HG03354 (cell line): ENCODE results near the gene EFNA3.

ENCODE experiments used
- ATAC-seq: cut with Tn5 transposase; IDR thresholded peaks from one replicate; pipeline ENCODE4 v1.9.1; 2021; ENCODE audit warnings: mild to moderate bottlenecking; ENCODE audit not compliant: unreplicated experiment, poor library complexity, severe bottlenecking

The EFNA3 gene

DNA sequence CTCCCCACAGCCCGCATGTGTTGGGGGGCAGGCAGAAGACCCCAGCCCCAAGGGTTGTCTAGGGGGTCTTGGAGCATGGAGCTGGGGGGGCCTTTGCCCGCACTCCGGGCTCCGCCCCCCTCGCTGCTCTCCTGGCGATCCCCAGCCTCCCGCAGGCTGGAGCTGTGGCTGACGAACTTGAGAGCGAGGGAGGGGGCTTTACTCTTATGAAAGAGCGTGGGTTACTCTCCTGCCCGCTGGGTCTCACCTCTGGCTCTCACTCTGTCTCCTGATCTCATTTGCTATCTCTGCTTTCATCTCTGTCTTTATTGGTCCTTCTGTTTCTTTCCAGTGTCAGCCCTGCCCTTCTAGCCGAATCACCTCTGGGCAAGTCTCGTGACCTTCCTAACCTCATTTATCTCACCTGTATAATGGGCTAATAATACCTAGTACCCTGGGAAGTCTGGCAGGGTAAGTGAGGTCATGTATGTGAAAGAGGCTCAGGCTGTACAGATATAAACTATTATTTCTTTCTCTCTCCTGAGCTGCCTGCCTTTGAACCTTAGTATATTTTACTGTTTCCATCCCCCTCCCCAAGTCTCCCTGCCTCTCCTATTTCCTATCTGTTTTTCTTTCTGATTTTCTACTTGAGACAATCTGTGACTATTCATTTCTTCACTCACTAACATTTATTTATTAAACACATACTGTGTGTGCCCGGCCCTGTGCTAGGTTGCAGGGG is 14.4 kb upstream of the EFNA3 start:
- ATAC-seq, result no peak

GRCh38 chr1:155064832-155065429 is 13.7 kb upstream of the EFNA3 start:
- ATAC-seq, result no peak

DNA sequence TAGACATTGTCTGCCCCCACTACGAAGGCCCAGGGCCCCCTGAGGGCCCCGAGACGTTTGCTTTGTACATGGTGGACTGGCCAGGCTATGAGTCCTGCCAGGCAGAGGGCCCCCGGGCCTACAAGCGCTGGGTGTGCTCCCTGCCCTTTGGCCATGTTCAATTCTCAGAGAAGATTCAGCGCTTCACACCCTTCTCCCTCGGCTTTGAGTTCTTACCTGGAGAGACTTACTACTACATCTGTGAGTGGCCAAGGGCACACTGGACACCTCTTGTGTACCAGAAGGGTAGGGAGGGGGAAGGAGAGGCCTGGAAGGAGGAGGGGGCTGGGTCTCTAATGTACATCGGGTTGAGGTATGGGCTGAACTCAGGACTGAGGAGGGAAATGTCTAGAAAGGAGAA is 11.9 kb upstream of the EFNA3 start:
- no peak for ATAC-seq

DNA sequence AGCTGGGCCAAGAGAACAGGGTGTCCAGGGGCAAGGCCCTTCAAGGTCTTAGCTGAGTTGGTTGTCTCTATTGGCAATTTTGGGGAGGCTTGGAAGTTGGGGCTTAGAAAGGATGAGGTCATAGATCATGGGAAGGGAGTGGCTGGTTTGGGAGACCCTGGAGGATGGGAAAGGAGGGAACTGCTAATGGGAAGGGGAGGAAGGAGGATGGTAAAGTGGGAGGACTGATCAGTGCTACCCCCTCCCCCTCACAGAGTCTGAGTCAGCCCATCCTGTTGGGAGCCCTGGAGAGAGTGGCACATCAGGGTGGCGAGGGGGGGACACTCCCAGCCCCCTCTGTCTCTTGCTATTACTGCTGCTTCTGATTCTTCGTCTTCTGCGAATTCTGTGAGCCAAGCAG is 10.0 kb upstream of the EFNA3 start:
- ATAC-seq, result no peak

GRCh38 chr1:155069551-155070157 is 9.0 kb upstream of the EFNA3 start:
- ATAC-seq, result no peak

- ATAC-seq, result no peak
These were observed 8.4 kb upstream of the EFNA3 start for GRCh38 chr1:155070158-155070621.

DNA sequence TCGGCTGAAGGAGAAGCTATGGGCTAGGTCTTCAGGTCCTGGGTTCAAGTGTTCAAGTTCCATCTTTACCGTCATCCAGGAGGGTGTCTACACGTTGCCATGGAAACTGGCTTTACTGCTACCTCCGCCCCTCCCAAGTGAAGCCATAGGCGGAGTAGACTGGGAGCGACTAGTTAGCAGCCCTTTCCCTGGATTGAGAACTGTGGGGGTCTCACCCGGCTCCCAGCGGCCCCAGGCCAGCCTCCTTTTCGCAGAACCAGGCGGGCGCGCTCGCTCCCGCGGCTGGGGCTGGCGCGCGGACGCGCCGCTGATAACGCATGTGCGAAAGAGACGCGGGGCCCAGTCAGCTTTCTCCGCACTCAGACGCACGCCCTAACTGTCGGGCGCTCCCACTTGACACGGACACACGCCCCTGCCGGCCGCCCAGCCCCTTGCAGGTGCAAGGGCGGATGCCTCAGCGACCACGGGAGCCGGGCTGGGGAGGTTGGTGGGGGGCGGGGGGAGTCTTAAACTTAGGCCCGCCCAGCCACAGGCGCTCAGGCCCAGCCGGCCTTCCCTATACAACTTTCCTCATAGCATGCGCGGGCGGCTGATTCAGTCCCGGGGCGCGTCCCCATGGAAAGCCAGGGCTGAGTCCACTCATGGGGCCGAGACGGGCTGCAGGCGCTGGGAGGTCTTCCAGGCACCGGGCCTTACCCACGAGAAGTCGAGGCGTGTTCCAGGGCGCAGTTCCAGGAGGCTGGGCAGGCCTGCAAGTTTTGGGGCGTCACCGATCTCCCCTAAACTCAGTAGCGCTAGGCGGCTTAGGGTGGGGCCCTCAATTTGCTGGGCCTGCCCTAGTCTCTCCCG is 7.7 kb upstream of the EFNA3 start:
- peak; percentile 82 for ATAC-seq

DNA sequence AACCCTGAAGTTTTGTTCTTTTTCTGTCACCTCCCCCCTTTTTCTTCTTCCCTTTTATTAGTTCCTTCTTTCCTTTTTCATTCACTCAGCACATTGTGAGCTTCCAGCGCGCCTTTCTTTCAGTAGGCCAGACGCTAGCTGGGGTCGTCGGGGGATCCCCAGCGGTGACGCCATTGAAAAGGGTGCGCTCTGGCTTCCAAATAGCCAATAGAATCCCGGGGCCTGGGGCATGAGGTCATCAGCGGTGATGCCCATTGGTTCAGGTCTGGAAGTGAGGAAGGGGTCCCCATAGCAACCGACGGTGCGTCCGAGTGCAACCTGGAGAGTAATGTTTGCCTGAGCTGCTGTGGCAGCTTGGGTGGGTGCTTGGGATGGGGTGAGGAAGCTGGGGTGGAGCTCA is 6.9 kb upstream of the EFNA3 start:
- ATAC-seq, result no peak

GRCh38 chr1:155072531-155073289 is 5.9 kb upstream of the EFNA3 start:
- no peak for ATAC-seq

GRCh38 chr1:155073377-155074242 is 5.0 kb upstream of the EFNA3 start:
- no peak for ATAC-seq

DNA sequence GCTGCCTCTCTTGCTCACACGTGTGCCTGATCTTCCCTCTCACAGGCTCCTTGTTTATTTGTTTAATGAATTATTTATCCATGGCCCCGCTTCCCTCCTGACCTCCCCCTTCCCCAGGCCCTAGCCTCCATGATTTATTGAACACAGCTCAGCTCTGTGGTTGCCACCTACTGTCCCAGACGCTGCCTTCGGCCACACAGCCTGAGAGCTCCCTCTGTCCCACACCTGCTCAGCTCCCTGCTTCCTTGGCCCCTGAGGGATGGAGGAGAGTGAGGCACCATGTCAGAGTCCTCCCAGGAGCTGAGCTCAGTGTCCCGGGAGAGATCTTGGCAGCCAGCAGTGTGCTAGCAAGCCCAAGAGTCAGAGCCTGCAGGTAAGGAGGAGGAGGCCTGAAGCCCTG is 3.1 kb upstream of the EFNA3 start:
- no peak for ATAC-seq

DNA sequence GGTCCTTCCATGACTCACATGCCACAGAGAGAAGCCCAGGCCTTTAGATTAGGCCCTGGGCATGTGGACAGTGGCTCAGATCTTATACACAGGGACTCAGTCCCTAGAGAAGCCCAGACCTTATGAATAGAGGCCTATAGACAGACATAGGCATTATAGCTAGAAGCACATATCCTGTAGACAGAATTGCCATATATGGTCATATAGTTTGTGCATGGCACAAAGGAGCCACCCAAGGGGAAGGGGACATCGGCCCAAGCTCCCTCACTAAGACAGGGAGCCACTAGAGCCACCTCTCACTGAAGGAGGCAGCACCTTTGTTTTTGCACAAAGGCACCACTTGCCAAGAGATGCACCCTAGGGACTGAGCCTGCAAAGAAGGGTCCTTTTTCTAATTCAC is 2.3 kb upstream of the EFNA3 start:
- ATAC-seq, result no peak

GRCh38 chr1:155077346-155077745 is 1.3 kb upstream of the EFNA3 start:
- no peak for ATAC-seq

DNA sequence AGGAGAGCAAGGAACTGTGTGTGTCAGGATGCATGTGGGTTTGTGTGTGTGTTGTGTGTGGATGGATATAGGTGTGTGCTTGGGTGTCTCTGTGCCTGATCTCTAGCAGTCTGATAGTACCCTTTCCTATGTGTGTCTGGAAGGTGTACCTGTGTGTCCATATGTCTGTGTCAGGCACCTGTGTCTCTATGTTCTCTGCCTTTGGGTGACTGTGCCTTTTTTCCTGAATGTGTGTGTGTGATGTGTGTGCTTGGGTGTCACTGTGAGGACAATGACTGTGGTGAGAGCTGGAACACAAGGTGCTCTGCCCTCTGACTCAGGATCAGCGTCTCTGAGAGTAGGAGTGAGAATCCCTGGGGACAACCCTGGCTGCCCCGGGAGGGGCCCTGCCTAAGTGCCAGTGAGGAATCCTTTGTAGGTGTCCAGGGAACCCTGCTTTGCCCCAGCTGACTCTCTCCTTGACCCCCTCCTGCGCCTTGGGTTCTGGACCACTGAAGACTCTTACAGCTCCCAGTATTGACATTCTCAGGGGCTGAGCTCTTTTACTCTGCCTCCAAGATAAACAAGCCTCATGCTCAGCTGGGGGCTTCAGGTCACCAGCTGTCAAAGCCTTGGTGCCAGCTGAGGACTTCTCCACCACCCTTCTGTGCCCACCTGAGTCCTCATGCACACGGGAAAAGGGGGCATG is 735 bp upstream of the EFNA3 start:
- ATAC-seq, result no peak

DNA sequence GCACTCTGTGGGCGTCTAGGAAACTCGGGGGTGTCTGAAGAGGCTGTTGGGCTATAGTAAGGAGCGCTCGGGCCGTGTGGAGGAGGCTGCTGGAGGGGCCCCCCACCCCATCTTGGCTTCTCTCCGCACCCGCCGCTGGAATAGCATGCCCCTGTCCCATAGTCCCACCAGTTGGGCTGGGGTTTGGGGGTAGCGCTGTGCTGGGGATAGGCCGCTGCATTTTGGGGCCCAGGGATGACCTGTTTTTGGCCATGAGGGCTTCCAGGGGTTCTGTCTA is 511 bp downstream of the EFNA3 start:
- ATAC-seq, result no peak

GRCh38 chr1:155079487-155080311 is 1.1 kb downstream of the EFNA3 start:
- no peak for ATAC-seq

DNA sequence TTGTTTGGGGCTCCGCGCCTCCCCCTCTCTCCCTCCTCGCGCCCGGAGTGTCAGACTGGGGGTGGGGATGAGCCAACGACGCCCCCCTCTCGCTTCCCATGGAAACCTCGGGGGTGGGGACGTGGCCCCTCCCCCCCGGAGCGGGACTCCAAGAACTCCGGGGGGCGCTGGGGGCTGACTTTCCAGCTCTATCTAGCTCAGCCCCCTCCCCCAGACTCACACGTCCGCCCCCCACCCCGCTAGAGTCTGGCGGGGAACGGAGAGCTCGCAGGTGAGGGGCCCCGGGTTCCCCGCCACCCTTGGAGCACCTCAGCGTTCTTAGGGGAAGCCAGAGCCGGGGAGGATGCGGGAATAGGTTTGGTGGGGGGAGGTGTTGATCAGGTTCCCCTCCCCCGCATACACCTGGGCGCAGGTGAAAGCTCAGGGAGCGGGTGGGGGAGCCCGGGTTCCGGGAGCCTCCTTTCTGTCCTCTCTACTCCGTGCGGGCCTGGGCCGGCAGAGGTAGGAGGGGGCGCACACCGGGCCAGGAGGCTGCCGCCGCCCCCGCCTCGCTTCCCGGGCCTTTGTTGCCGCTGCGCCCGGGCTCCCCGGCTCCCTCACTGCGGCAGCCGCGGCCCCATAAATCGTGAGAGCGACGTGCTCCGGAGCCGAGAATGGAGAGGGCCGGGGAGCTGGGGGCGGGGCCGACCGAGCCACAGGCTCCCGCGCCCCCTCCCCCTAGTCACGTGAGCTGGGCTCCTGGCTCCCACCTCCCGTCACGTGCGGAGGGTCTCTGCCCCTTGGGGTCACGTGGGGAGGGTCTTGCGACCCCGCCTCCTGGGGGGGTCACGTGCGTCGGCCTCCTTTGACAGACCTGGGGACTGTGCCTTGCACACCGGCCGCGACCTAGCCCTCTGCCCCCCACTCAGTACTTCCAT is 1.9 kb downstream of the EFNA3 start:
- ATAC-seq, result no peak
